ENCODE results near the gene LYST. TPM values are rescaled to one million over a fixed set of nuclear protein-coding genes. Genes with fewer than 3 reads are reported as not detected.
"Not testable (repeated sequence)": the region's sequence is repeated elsewhere in the genome, so short reads cannot be mapped to it uniquely, and the experiment has no call there.

LYST gene
- total RNA-seq, 1 experiment from 2014 or later = 23.9 TPM

- intact Hi-C loops (cut with micrococcal nuclease) = no loop called here
- CTCF ChIA-PET = interaction anchor here (0.7 to 3.1 kb wide), 7 partner anchors 8 to 119 kb away, joined by 3 to 26 read pairs (median 4); partner anchors contain the start of gene LYST
- no TSS peak for BruUV-seq (replicated peaks)
- POLR2A ChIA-PET = interaction anchor here (1.0 to 2.3 kb wide), 8 partner anchors 9 to 349 kb away, joined by 3 to 6 read pairs (median 4); partner anchors contain the start of genes B3GALNT2 and LYST
- DNase-seq (ENCODE audit: unreplicated experiment) = no peak
- peaks cover 20% of the 10 kb centered on the region for H3K4me1 Mint-ChIP-seq (ENCODE audit: insufficient read depth, unreplicated experiment)
- no peaks in the 10 kb centered on the region for H3K27me3 Mint-ChIP-seq (ENCODE audit: insufficient read depth, unreplicated experiment)
- TF ChIP-seq CTCF (IDR thresholded peaks at IDR 0.05; ENCODE audit: unreplicated experiment) = no peak
- peak overlapping the region; percentile 7 for H3K27ac Mint-ChIP-seq (ENCODE audit: low read depth, unreplicated experiment)
- H3K4me3 Mint-ChIP-seq (ENCODE audit: unreplicated experiment) = no peak overlapping the region
- H3K9me3 Mint-ChIP-seq (ENCODE audit: unreplicated experiment) = no peaks in the 10 kb centered on the region
- H3K36me3 Mint-ChIP-seq (ENCODE audit: insufficient read depth, unreplicated experiment) = no peaks in the 10 kb centered on the region
These were observed 13.8 kb downstream of the LYST start for GRCh38 chr1:235852887-235853286.

- DNase-seq (ENCODE audit: unreplicated experiment) = no peak
- Mint-ChIP-seq H3K4me1 (ENCODE audit: insufficient read depth, unreplicated experiment) (peaks cover 14% of the 10 kb centered on the region), H3K36me3 (ENCODE audit: insufficient read depth, unreplicated experiment) (peaks cover 7% of the 10 kb centered on the region), H3K27me3 (ENCODE audit: insufficient read depth, unreplicated experiment) (no peaks in the 10 kb centered on the region), H3K9me3 (ENCODE audit: unreplicated experiment) (peaks cover 7% of the 10 kb centered on the region), H3K27ac (ENCODE audit: low read depth, unreplicated experiment) (no peak overlapping the region), H3K4me3 (ENCODE audit: unreplicated experiment) (no peak overlapping the region)
- CTCF ChIA-PET = interaction anchor here (0.7 to 3.1 kb wide), 4 partner anchors 9 to 120 kb away, joined by 3 to 26 read pairs (median 8); partner anchors contain the start of gene LYST
- TF ChIP-seq CTCF (IDR thresholded peaks at IDR 0.05; ENCODE audit: unreplicated experiment) = no peak
- POLR2A ChIA-PET = interaction anchor here (1.2 to 2.3 kb wide), 4 partner anchors 10 to 15 kb away, joined by 3 to 6 read pairs (median 3); partner anchors contain the start of gene LYST
- intact Hi-C loops (cut with micrococcal nuclease) = no loop called here
- no TSS peak for BruUV-seq (replicated peaks)
These were observed 14.8 kb downstream of the LYST start for GRCh38 chr1:235851939-235852338.

DNA sequence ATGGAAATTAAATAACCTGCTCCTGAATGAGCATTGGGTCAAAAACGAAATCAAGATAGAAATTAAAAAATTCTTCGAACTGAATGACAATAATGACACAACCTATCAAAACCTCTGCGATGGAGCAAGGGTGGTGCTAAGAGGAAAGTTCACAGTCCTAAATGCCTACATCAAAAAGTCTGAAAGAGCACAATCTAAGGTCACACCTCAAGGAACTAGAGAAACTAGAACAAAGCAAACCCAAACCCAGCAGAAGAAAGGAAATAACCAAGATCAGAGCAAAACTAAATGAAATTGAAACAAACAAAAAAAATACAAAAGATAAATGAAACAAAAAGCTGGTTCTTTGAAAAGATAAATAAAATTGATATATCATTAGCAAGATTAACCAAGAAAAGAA is 18.5 kb downstream of the LYST start:
- H3K27me3 Mint-ChIP-seq (ENCODE audit: insufficient read depth, unreplicated experiment); BruUV-seq (replicated peaks); H3K27ac Mint-ChIP-seq (ENCODE audit: low read depth, unreplicated experiment); H3K4me3 Mint-ChIP-seq (ENCODE audit: unreplicated experiment); DNase-seq (ENCODE audit: unreplicated experiment); intact Hi-C loops (cut with micrococcal nuclease); H3K4me1 Mint-ChIP-seq (ENCODE audit: insufficient read depth, unreplicated experiment): not testable (repeated sequence)
- Mint-ChIP-seq H3K36me3 (ENCODE audit: insufficient read depth, unreplicated experiment) (peaks cover 11% of the 10 kb centered on the region), H3K9me3 (ENCODE audit: unreplicated experiment) (peaks cover 16% of the 10 kb centered on the region)
- CTCF ChIA-PET = interaction anchor here (0.7 to 2.4 kb wide), 5 partner anchors 10 to 123 kb away, joined by 3 to 8 read pairs (median 3); no protein-coding TSS in a partner anchor
- POLR2A ChIA-PET = interaction anchor here (1.0 kb wide), 2 partner anchors 11 to 55 kb away, joined by 3 to 5 read pairs; no protein-coding TSS in a partner anchor

DNA sequence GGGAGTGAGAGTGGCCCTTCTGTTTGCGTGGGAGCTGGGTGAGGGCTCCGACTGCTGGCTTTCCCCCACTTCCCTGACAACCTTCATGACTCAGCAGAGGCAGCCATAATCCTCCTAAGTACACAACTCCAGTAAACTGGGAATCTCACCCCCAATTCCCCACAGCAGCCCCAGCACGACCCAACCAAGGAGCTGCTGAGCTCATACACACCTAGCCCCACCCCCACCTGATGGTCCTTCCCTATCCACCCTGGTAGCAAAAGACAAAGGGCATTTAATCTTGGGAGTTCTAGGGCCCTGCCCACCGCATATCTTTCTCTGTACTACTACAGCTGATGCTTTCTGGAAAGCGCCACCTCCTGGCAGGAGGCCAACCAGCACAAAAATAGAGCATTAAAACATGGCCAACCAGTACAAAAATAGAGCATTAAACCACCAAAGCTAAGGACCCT is 21.0 kb downstream of the LYST start:
- H3K27me3 Mint-ChIP-seq (ENCODE audit: insufficient read depth, unreplicated experiment); DNase-seq (ENCODE audit: unreplicated experiment); BruUV-seq (replicated peaks); H3K4me3 Mint-ChIP-seq (ENCODE audit: unreplicated experiment); intact Hi-C loops (cut with micrococcal nuclease); H3K4me1 Mint-ChIP-seq (ENCODE audit: insufficient read depth, unreplicated experiment): not testable (repeated sequence)
- Mint-ChIP-seq H3K27ac (ENCODE audit: low read depth, unreplicated experiment) (peak overlapping the region; percentile 9), H3K9me3 (ENCODE audit: unreplicated experiment) (peaks cover 16% of the 10 kb centered on the region), H3K36me3 (ENCODE audit: insufficient read depth, unreplicated experiment) (peaks cover 11% of the 10 kb centered on the region)
- ChIA-PET POLR2A (interaction anchor here (0.6 to 1.2 kb wide), 5 partner anchors 8 to 45 kb away, joined by 3 to 4 read pairs (median 3); no protein-coding TSS in a partner anchor), CTCF (interaction anchor here (0.6 to 8.1 kb wide), 20 partner anchors 8 to 1355 kb away, joined by 3 to 92 read pairs (median 4); partner anchors contain the start of gene LYST)

DNA sequence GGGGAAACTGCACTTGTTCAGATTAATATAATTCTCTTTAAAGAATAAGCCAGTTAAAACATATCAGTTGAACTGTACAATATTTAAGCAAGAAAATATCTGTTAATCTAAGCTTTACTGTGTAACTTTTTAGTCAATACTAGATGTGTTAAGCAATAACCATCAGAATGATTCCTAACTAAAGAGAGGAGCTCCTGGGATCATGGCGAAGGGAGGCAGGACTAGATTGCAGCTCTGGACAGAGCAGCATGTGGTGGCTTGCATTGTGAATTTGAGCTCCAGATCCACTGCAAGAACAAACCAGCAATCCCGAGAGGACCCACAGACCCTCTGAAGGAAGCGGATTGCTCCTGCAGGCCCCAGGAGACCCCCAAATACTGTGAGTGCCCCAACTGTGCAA is 21.9 kb downstream of the LYST start:
- Mint-ChIP-seq H3K9me3 (ENCODE audit: unreplicated experiment) (peaks cover 16% of the 10 kb centered on the region), H3K36me3 (ENCODE audit: insufficient read depth, unreplicated experiment) (peaks cover 11% of the 10 kb centered on the region), H3K27me3 (ENCODE audit: insufficient read depth, unreplicated experiment) (no peaks in the 10 kb centered on the region), H3K4me3 (ENCODE audit: unreplicated experiment) (no peak overlapping the region), H3K27ac (ENCODE audit: low read depth, unreplicated experiment) (no peak overlapping the region), H3K4me1 (ENCODE audit: insufficient read depth, unreplicated experiment) (no peaks in the 10 kb centered on the region)
- POLR2A ChIA-PET = interaction anchor here (1.2 kb wide), 1 partner anchor 21 kb away, joined by 4 read pairs; no protein-coding TSS in a partner anchor
- CTCF ChIA-PET = interaction anchor here (0.5 to 8.1 kb wide), 17 partner anchors 9 to 681 kb away, joined by 3 to 92 read pairs (median 5); partner anchors contain the start of gene LYST
- TF ChIP-seq CTCF (IDR thresholded peaks at IDR 0.05; ENCODE audit: unreplicated experiment) = no peak
- BruUV-seq (replicated peaks) = no TSS peak
- intact Hi-C loops (cut with micrococcal nuclease) = no loop called here
- DNase-seq (ENCODE audit: unreplicated experiment) = no peak
